GM12873 (cell line): ENCODE data around the gene ZNF862.
A peak's percentile ranks its signal among the peaks of the same experiment; 100 is the strongest.

ENCODE experiments used
- CTCF ChIP-seq: IDR thresholded peaks from 2 replicates; pipeline ENCODE4 v1.5.1; 2012; ENCODE audit warnings: low read depth, mild to moderate bottlenecking, moderate library complexity, low read length, control low read depth; ENCODE audit not compliant: insufficient read depth; ENCODE audit errors: missing control alignments

The ZNF862 gene

GRCh38 chr7:149859876-149860275, 21.7 kb downstream of the ZNF862 start:
- TF ChIP-seq CTCF: no peak

GRCh38 chr7:149860821-149861727, 22.9 kb downstream of the ZNF862 start:
- TF ChIP-seq CTCF: peak; percentile 47

- TF ChIP-seq CTCF: no peak
Observed at GRCh38 chr7:149861728-149862045, 23.5 kb downstream of the ZNF862 start.

GRCh38 chr7:149862156-149862555, 24.0 kb downstream of the ZNF862 start:
- no peak for TF ChIP-seq CTCF

GRCh38 chr7:149863500-149863899, 25.3 kb downstream of the ZNF862 start:
- no peak for TF ChIP-seq CTCF

- TF ChIP-seq CTCF: no peak
Observed at GRCh38 chr7:149864023-149864422, 25.8 kb downstream of the ZNF862 start.

- TF ChIP-seq CTCF: no peak
Observed at GRCh38 chr7:149864751-149865150, 26.6 kb downstream of the ZNF862 start.
